HG03139 (cell line): ENCODE data around the gene FADD.
"Not testable (repeated sequence)": the region's sequence is repeated elsewhere in the genome, so short reads cannot be mapped to it uniquely, and the experiment has no call there.

Experiments
- ATAC-seq: cut with Tn5 transposase; IDR thresholded peaks from one replicate; pipeline ENCODE4 v1.9.1; 2021; ENCODE audit not compliant: unreplicated experiment

Gene FADD

GRCh38 chr11:70180906-70181305 lies 22.2 kb upstream of the FADD start:
- no peak for ATAC-seq

GRCh38 chr11:70182266-70182665 lies 20.8 kb upstream of the FADD start:
- no peak for ATAC-seq

- ATAC-seq: no peak
Observed at GRCh38 chr11:70183032-70183431, 20.1 kb upstream of the FADD start.

GRCh38 chr11:70183483-70184176 lies 19.5 kb upstream of the FADD start:
- no peak for ATAC-seq

GRCh38 chr11:70184396-70184795 lies 18.7 kb upstream of the FADD start:
- ATAC-seq: no peak

- no peak for ATAC-seq
Observed at GRCh38 chr11:70185348-70186055, 17.6 kb upstream of the FADD start.

- no peak for ATAC-seq
Observed at GRCh38 chr11:70186420-70186819, 16.7 kb upstream of the FADD start.

GRCh38 chr11:70186936-70187335 lies 16.2 kb upstream of the FADD start:
- ATAC-seq: no peak

- ATAC-seq: no peak
Observed at GRCh38 chr11:70187771-70188170, 15.3 kb upstream of the FADD start.

GRCh38 chr11:70189622-70190021 lies 13.5 kb upstream of the FADD start:
- ATAC-seq: no peak

- ATAC-seq: no peak
Observed at GRCh38 chr11:70191495-70192140, 11.5 kb upstream of the FADD start.

- no peak for ATAC-seq
Observed at GRCh38 chr11:70192666-70193410, 10.3 kb upstream of the FADD start.

- ATAC-seq: no peak
Observed at GRCh38 chr11:70193411-70194292, 9.4 kb upstream of the FADD start.

- ATAC-seq: no peak
Observed at GRCh38 chr11:70194792-70195791, 8.0 kb upstream of the FADD start.

GRCh38 chr11:70200212-70200844 lies 2.8 kb upstream of the FADD start:
- ATAC-seq: no peak

- not testable (repeated sequence) for ATAC-seq
Observed at GRCh38 chr11:70201047-70201446, 2.0 kb upstream of the FADD start.

GRCh38 chr11:70201882-70202861 lies 924 bp upstream of the FADD start:
- ATAC-seq: no peak
